NCI-H1048 (cell line): ENCODE measurements around the gene F2RL3.
"Not testable (repeated sequence)": the region's sequence is repeated elsewhere in the genome, so short reads cannot be mapped to it uniquely, and the experiment has no call there.

Experiments used
- DNase-seq: peaks from one replicate; lab custom pipeline; 2025; lab: John Stamatoyannopoulos, UW

The F2RL3 gene

DNA sequence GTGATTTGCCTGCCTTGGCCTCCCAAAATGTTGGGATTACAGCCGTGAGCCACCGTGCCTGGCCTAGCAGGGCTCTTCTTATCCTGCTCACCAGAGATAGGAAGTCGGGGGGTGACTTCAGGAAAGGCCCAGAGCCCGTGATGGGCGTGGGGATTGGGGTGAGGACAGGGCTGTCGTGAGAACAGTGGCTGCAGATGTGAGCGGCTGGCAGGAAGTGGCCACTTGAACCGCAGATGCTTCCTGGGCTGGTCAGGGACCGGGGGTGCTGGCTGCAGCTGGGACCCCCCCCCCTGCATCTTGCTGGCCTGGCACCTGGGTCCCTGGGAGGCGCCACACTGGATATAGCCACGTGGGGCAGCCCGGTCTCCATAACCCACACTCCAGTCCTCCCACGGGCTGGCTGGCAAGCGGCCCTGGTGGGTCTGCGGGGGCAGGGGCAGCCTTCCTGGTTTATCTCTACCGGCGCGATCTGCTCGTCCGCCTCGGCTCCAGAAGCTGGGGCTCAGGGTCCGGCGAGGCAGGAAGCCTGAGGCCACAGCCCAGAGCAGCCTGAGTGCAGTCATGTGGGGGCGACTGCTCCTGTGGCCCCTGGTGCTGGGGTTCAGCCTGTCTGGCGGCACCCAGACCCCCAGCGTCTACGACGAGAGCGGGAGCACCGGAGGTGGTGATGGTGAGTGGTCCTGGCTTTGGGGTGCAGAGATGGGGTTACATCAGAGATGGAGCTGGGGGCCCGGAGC is at the start of gene F2RL3:
Gene F2RL3, plus strand, starts transcription at position 371 of the 737 bp plus-strand sequence. Its CDS starts 191 bp downstream, at position 562.
- no peak for DNase-seq

DNA sequence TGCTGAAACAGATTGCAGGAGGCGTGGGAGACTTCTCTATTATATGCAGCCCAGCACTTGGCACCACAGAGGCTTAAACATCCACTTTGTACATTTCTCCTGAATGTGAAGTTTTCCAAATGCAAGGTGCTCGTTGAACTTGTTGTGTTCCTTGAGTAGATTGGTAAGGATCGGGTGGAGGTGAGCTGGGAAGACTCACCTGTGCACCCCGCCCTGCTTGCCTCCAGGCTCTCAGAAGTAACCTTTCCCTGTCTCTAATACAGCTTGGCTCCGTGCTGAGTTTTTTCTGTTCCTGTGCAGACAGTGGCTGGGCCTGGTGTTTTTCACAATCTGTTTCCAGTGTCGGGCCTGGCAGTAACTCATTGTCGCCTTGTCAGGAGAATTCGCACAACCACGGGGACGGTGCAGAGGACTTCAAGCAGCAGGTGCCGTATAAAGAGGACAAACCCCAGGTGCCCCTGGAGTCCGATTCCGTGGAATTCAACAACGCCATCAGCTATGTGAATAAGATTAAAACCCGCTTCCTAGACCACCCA is 47.3 kb upstream of the F2RL3 start:
- no peak for DNase-seq

DNA sequence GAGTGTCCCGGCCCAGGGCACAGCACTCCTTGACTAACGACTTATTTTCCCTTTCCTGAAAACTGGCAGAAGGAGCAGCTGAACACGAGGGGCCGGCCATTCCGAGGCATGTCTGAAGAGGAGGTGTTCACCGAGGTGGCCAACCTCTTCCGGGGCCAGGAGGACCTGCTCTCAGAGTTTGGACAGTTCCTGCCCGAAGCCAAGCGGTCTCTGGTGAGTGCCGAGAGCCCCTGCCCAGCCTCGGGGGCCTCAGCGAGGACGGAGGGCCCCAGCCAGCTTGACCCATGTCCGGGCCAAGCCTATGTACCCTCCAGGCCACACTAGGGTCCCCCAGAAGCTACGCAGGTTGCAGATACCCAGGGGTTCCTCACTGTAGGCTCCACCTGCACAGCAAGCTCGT is 41.9 kb upstream of the F2RL3 start:
- no peak for DNase-seq

DNA sequence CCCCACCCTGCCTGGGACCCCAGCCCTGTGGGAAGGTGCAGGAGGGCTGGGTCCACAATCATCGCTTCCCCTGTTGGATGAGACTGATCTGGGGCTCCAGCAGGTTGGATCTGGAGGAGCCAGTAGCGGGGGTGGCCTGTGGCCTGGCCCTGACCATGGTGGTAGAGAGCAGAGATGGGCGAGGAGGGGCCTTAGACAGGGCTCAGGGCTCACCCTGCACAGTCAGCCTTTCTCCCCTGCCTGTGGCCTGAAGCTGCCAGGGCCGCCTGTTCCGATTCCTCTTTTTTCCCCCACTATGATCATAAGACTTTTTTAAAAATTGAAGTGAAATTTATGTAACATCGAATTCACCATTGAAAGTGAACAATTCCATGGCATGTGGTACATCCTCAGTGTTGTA is 41.4 kb upstream of the F2RL3 start:
- no peak for DNase-seq

DNA sequence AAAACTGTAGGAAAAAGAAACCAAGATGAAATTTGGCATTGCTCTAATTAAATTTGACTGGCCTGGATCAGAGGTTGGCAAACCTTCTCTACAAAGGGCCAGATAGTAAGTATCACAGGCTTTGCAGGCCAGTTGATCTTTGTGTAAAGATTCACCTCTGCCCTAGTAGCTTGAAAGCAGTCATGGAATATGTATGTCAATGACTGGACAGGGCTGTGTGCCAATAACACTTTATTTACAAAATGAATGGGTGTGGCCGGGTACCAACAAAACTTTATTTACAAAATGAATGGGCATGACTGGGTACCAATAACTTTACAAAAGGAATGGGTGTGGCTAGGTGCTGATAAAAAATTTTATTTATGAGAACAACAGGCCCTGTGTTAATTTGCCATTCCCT is 39.6 kb upstream of the F2RL3 start:
- no peak for DNase-seq

DNA sequence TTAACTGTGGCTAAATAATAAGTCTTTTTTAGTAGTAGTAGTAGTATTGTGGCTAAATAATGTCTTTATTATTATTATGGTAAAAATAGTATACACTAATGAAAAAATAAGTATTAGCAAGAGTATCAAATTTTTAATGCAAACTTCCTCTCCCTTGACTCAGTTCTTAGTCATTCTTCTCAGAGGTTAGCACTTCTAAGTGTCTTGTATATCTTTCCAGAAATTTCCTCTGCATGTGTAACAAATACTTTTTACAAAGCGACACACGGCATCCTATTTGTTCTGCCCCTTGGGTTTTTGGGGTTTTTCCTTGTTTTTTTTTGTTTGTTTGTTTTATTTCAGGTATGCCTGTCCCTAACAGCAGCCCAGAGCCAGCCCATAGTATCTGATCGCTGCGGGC is 38.7 kb upstream of the F2RL3 start:
- no peak for DNase-seq

DNA sequence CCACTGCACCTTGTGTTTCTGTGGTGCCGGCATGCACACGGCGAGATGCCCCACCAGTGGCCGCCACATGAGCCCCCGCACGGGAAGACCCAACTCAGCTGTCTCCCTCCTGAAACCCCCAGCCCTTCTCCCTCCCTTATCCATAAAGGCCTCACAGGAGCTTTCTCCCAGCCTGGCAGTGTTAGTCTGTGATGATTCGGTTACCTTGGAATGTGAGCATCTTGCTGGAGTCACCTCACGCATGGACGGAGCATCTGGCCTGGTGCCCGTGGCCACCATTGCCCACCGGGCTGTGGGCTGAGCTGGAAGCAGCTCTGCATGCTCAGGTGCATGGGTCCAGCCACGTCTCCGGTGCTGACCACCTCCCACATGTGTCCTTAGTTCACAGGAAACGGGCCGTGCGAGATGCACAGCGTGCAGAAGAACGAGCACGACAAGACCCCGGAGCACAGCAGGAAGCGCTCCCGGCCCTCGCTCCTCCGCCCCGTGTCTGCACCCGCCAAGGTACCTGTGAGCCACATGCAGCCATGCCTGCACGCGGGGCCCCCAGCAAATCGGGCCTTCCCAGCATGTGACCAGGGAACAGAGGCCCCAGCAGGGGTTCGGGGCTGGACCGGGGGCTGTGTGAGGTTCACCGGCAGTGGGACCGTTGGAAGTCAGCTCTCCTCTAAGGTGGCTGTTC is 37.6 kb upstream of the F2RL3 start:
- no peak for DNase-seq

DNA sequence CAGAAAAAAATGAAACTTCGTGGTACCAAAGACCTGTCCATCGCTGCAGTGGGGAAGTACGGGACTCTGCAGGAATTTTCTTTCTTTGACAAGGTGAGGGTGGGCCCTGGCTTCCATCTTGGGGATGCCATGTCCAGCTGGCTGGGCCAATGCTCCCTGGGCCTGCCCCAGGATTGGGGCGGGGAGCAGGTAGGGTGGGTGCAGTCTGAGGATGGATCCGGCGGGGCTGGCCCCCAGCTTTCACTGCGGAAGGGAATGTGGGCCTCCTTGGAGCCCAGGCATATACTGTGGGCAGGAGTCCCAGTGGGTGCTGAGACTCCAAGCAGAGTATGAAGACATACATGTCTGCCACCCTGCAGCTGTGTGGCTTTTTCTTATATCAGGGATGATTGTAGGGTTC is 35.7 kb upstream of the F2RL3 start:
- DNase-seq = no peak

DNA sequence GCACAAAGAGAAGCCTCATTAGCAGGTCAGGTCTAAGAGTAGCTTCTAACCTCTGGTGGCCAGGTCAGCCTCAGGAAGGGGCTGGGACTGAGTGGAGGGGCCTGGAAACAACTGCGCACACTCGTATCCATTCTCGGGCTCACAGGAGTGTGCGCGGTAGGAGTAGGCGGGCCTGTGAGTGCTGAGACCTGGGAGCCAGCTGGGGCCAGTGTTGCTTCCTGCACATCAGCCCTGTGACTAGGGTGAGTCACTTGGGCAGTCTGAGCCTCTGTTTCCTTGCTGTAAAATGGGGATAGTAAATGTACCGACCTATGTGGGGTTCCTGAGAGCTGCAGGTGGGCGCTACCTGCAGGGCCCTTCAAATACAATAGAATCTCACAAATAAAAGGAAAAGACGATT is 32.7 kb upstream of the F2RL3 start:
- DNase-seq = no peak

DNA sequence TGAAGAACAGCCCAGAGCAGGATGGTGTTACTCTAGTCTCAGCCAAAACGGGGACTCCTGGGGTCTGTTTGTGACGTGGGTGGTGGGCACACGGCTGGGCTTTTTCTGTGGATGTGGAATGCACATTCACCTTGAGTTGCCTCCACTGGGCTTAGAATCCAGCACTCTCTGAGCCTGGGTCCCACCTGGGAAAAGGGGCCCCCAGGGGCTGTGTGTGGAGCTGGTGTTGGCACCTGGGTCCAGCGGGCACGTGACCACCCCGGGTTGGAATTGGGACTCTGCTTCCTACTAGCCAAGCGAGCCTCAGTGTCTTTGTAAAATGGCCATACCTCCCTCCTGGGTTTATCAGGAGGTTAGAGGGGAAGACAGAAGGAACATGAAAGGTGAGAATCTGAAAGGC is 29.2 kb upstream of the F2RL3 start:
- no peak for DNase-seq

DNA sequence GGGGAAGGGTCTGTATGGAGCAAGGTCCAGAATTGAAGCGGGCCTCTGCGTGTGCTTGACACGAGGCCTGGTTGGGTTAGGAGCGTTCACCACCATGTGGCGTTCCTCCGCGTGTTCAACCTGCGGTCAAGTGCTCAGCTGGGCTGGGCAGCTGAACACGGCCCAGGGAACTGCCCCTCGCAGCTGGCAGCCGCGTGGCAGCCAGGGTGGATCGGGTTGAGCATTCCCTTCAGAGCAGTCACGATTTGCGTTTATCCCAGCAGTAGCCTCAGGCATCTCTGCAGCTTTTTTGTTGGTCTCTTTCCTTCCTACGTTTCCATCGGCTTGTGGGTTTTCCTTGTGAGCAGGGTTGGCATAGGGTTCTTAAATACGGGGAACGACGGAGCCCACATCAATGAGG is 28.7 kb upstream of the F2RL3 start:
- DNase-seq = no peak

DNA sequence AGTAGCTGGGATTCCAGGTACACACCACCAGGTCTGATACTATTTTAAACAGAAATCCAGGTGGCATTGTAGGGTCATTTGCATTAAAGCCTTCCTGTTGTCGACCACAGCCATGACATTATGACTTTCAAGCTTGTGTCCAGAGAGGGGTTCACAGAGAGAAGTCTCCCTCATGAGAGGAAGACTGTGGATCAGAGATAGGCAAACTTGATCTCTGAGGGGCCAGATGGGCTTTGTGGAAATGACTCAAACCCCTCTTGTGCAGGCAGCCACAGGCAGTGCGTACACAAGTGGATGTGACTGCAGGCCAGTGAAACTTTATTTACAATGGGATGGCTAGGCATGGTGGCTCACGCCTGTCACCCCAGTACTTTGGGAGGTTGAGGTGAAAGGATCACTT is 27.8 kb upstream of the F2RL3 start:
- DNase-seq = no peak

DNA sequence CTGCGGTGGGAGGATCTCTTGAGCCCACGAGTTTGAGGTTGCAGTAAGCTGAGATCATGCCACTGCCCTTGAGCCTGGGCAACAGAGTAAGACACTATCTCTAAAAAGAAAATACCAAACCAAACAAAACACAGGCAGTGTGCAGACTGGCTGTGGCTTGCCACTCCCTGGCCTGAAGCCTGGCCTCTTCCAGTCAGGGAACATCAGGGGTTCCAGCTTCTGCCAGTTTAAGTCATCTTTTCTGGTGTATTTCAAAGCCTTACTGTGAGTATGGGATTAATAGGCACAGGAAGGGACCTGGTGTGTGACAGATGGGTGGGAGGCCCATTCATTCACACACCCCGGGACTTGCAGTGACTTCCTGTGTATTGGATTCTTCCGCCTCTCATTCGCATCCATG is 27.0 kb upstream of the F2RL3 start:
- no peak for DNase-seq

DNA sequence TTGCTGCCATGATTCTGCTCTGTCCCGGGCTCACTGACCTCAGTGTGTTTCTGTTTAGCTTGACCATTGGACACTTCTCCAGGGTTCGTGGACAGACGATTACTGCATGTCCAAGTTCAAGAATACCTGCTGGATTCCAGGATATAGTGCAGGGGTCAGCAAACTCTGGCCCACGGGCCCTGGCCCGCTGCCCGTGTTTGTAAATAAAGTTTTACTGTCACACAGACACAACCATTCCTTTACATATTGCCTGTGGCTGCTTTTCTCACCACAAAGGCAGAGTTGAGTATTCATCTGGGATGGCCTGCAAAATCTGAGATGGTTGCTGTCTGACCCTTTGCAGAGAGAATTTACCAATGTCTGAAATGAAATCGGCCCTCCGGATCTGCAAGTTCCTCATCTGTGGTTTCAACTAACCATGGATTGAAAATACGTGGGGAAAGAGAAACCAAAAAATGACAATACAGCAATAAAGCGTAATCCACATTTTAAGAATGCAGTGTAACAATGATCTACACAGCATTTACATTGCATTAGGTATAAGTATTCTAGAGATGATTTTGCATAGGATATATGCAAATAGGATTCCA is 25.9 kb upstream of the F2RL3 start:
- no peak for DNase-seq

DNA sequence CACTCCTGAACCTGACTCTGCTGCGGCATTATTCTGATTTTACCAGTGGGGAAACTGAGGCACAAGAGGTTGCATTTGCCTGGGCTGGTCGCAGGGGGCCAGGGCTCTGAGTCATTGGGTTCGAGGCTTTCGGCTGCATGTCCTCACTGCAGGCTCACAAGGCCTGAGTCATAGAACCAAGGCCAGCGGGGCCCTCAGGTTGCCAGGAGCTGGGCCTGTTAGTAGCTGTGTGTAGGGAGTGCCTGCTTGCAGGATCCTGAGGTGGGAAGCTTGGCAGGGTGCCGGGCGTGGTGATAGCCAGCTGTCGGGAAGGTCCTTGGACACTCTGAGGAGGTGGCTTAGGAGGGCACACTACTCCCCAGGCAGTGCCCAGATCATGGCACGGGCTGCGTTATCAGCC is 21.6 kb upstream of the F2RL3 start:
- no peak for DNase-seq

DNA sequence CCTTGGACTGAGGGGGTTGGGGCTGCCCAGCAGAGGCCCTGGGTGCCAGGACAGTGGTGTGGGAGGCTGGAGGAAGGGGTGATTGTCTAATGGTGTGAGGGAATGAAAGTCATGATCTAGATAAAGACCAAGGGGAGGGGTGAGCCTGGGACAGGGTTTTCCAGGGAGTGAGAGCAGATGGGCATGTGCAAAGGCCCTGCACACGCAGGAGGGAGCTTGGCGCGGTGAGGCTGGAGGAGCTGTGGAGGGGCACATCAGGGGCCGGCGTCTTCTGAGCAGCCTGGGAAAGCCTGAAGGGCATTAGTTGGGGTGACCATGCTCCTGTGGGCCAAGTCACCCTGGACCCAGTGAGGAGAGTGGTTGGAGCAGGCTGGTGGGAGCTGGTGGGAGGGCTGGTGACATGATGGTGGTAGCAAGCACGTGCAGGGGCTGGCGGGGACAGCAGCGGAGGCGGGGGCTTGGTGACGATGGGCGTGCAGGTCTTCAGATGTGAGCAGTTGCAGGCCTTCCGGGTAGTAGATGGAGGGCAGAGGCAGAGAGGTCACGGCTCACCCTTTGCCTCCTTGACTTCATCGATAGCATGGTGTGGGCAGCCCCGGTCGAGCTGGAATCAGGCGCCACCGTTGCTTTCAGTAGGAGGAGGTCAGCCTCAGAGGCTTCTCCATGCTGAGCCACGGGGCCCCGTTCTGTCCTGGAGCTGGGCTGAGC is 20.2 kb upstream of the F2RL3 start:
- DNase-seq = no peak

DNA sequence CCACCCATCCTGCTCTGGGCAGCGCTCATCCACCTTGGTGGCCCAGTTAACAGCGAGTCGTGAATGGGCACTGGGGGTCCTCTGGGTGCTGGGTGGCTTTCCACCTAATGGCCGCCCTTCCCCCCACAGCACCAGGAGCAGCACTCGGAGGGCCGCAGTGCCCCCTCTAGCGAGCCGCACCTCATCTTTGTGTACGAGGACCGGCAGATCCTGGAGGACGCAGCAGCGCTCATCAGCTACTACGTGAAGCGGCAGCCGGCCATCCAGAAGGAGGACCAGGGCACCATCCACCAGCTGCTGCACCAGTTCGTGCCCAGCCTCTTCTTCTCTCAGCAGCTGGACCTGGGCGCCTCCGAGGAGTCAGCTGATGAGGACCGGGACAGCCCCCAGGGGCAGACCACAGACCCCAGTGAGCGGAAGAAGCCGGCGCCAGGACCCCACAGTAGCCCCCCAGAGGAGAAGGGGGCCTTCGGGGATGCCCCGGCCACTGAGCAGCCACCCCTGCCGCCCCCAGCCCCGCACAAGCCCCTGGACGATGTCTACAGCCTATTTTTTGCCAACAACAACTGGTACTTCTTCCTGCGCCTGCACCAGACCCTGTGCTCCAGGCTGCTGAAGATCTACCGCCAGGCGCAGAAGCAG is 19.3 kb upstream of the F2RL3 start:
- DNase-seq = no peak

DNA sequence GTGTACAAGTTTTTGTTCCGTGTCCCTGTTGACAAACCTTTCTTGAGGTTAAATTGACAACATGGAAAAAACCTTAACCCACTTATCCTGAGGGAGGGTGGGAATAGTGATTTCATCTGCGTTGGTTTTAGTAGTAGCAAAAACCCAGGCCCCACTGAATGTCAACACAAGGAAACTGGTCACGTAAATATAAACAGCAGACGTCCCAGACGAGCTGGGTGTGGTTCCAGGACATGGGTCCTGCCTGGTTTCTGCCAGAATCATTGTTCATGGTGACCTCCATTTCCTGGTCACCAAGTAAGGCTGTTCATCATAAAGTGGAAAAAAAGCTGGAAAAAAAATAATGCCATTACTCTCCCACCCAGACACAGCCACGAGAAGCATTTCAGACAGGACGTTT is 16.9 kb upstream of the F2RL3 start:
- DNase-seq = no peak

DNA sequence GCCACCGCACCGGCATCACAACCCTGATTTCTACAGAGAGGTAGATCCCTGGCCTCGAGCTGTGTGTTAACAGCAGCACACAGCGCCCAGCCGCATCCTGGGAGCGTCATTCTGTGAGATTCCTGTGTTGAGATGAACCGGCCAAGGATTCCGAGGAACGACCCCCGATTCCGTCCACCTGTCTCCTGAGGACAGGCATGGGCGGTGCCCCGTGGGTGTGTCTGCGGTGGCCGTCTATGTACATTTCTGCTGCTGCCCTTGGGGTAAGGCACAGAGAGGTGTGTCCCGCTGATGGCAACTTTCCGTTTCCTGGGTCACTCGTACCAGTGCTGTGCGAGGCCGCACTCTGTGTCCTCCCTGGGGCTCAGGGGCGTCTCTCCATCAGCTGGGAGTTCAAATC is 16.1 kb upstream of the F2RL3 start:
- DNase-seq = no peak

DNA sequence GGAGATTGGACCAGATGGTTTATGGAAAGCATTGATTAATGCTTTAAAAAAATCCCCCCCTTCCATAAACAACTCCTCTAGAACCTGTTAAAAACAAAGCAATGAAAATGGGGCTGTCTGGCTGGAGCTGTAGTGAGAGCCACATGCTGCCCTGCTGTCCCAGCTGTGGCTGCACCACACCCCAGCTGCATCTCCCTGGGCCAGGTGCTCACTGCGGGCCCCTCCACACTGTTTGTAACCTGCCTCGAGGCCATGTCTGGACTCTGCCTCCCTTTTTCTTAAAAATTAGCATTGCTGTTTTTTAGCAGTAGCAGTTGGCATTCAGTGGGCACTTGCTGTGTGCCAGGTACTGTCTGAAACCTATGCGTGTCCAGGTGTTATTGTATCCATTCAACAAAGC is 15.2 kb upstream of the F2RL3 start:
- DNase-seq = no peak

DNA sequence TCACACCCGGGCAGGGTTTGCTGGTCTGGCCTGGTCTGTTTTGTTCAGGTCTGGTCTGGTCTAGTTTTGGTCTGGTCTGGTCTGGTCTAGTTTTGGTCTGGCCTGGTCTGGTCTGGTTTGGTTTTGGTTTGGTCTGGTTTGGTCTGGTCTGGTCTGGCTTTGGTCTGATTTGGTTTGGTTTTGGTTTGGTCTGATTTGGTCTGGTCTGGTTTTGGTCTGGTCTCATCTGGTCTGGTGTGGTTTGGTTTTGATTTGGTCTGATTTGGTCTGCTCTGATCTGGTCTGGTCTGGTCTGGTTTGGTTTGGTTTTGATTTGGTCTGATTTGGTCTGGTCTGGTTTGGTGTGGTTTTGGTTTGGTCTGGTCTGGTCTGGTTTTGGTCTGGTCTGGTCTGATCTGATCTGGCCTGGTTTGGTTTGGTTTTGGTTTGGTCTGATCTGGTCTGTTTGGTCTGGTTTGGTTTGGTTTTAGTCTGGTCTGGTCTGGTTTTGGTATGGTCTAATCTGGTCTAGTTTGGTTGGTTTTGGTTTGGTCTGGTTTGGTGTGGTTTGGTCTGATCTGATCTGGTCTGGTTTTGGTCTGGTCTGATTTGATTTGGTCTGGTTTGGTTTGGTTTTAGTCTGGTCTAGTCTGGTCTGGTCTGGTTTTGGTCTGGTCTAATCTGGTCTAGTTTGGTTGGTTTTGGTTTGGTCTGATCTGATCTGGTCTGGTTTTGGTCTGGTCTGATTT is 14.4 kb upstream of the F2RL3 start:
- DNase-seq = no peak

DNA sequence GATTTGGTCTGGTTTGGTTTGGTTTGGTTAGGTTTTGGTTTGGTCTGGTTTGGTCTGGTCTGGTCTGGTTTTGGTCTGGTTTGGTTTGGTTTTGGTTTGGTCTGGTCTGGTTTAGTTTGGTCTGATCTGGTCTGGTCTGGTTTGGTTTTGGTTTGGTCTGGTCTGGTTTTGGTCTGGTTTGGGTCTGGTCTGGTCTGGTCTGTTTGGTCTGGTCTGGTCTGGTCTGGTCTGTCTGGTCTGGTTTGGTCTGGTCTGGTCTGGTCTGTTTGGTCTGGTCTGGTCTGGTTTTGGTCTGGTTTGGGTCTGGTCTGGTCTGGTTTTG is 13.9 kb upstream of the F2RL3 start:
- DNase-seq = not testable (repeated sequence)
